ENCODE results near the gene P2RY4. TPM values are rescaled to one million over a fixed set of nuclear protein-coding genes. Genes with fewer than 3 reads are reported as not detected.
"Not testable (repeated sequence)": the region's sequence is repeated elsewhere in the genome, so short reads cannot be mapped to it uniquely, and the experiment has no call there.

P2RY4 gene
- total RNA-seq, 2 donors from 2014 or later: 0.17 TPM; not detected in 1

GRCh38 chrX:70226048-70226447 lies 34.0 kb downstream of the P2RY4 start:
- H3K9me3 ChIP-seq (ENCODE audit: control insufficient read depth, low read length, poor library complexity, severe bottlenecking): no peaks in the 10 kb centered on the region
- DNase-seq (no peak), ATAC-seq (no peak)
- H3K27ac Mint-ChIP-seq: no peak overlapping the region
- H3K36me3 Mint-ChIP-seq (ENCODE audit: low read depth): peaks cover 2% of the 10 kb centered on the region
- no peaks in the 10 kb centered on the region for H3K27me3 Mint-ChIP-seq
- no peak overlapping the region for H3K4me3 Mint-ChIP-seq
- H3K4me1 Mint-ChIP-seq: no peaks in the 10 kb centered on the region

GRCh38 chrX:70219938-70220764 lies 39.9 kb downstream of the P2RY4 start:
- no peak overlapping the region for H3K27ac Mint-ChIP-seq
- H3K36me3 Mint-ChIP-seq (ENCODE audit: low read depth): no peaks in the 10 kb centered on the region
- no peak for DNase-seq
- no peak for ATAC-seq
- no peaks in the 10 kb centered on the region for H3K9me3 ChIP-seq (ENCODE audit: control insufficient read depth, low read length, poor library complexity, severe bottlenecking)
- no peaks in the 10 kb centered on the region for H3K27me3 Mint-ChIP-seq
- no peak overlapping the region for H3K4me3 Mint-ChIP-seq
- no peaks in the 10 kb centered on the region for H3K4me1 Mint-ChIP-seq

GRCh38 chrX:70209570-70209969 lies 50.4 kb downstream of the P2RY4 start:
- not testable (repeated sequence) for H3K9me3 ChIP-seq (ENCODE audit: control insufficient read depth, low read length, poor library complexity, severe bottlenecking); H3K27ac Mint-ChIP-seq; H3K4me1 Mint-ChIP-seq; ATAC-seq; H3K27me3 Mint-ChIP-seq; H3K4me3 Mint-ChIP-seq; DNase-seq; H3K36me3 Mint-ChIP-seq (ENCODE audit: low read depth)

- H3K4me3 Mint-ChIP-seq: no peak overlapping the region
- H3K27me3 Mint-ChIP-seq: no peaks in the 10 kb centered on the region
- H3K27ac Mint-ChIP-seq: no peak overlapping the region
- peaks cover 4% of the 10 kb centered on the region for H3K4me1 Mint-ChIP-seq
- no peak for ATAC-seq
- H3K9me3 ChIP-seq (ENCODE audit: control insufficient read depth, low read length, poor library complexity, severe bottlenecking): no peaks in the 10 kb centered on the region
- H3K36me3 Mint-ChIP-seq (ENCODE audit: low read depth): peaks cover 3% of the 10 kb centered on the region
- DNase-seq: no peak
Measured at GRCh38 chrX:70208479-70208878, 51.5 kb downstream of the P2RY4 start.

Other genes with a start within 250 kb of the P2RY4 start
- not detected for gene AWAT2, start 210.3 kb downstream of the P2RY4 start, total RNA-seq
- gene OTUD6A, start 197.7 kb downstream of the P2RY4 start, total RNA-seq: not detected
- gene IGBP1, start 126.8 kb downstream of the P2RY4 start, total RNA-seq: 10 to 100 TPM; 54.0 to 56.1 TPM
- gene DGAT2L6, start 82.7 kb downstream of the P2RY4 start, total RNA-seq: not detected
- gene AWAT1, start 25.5 kb downstream of the P2RY4 start, total RNA-seq: not detected
- not detected for gene ARR3, start 8.1 kb upstream of the P2RY4 start, total RNA-seq
- not detected for gene RAB41, start 22.0 kb upstream of the P2RY4 start, total RNA-seq
- 10 to 100 TPM; 12.1 to 13.4 TPM for gene PDZD11, start 29.7 kb upstream of the P2RY4 start, total RNA-seq
- gene KIF4A, start 29.9 kb upstream of the P2RY4 start, total RNA-seq: under 1 TPM; 0.05 to 0.23 TPM
- gene GDPD2, start 163.1 kb upstream of the P2RY4 start, total RNA-seq: not detected
- gene DLG3, start 184.6 kb upstream of the P2RY4 start, total RNA-seq: 10 to 100 TPM; 12.5 to 12.8 TPM

Measured in T-helper 17 cell (primary cell).